ENCODE measurements around the gene XYLT1. TPM values are rescaled to one million over a fixed set of nuclear protein-coding genes. Genes with fewer than 3 reads are reported as not detected.
A peak's percentile ranks its signal among the peaks of the same experiment; 100 is the strongest.

The XYLT1 gene
- total RNA-seq, 6 experiments from 2014 or later = 0.48 to 2.0 (median 0.59) TPM

GRCh38 chr16:17241264-17241835 lies 229.4 kb downstream of the XYLT1 start:
- no peaks in the 10 kb centered on the region for H3K4me1 ChIP-seq
- TF ChIP-seq CTCF (IDR thresholded peaks at IDR 0.05) (no peak), POLR2A (IDR thresholded peaks at IDR 0.05) (no peak)
- DNase-seq (no peak), ATAC-seq (no peak)
- intact Hi-C loops (cut with DNase I) = no loop called here
- 70% methylated on average over 6 of the region's 8 CpGs for WGBS (ENCODE audit: insufficient coverage, low coverage, low lambda C conversion rate, missing lambda C conversion rate)
- H3K4me3 ChIP-seq = no peak overlapping the region
- no peaks in the 10 kb centered on the region for H3K27me3 ChIP-seq
- H3K9me3 ChIP-seq = no peaks in the 10 kb centered on the region
- no peaks in the 10 kb centered on the region for H3K36me3 ChIP-seq
- H3K27ac ChIP-seq = no peak overlapping the region

GRCh38 chr16:17238285-17239028 lies 232.3 kb downstream of the XYLT1 start:
- intact Hi-C loops (cut with DNase I) = no loop called here
- Histone ChIP-seq H3K4me1 (no peaks in the 10 kb centered on the region), H3K9me3 (no peaks in the 10 kb centered on the region), H3K27me3 (no peaks in the 10 kb centered on the region), H3K4me3 (no peak overlapping the region), H3K27ac (no peak overlapping the region), H3K36me3 (no peaks in the 10 kb centered on the region)
- no peak for DNase-seq
- 45% methylated on average over 7 of the region's 8 CpGs for WGBS (ENCODE audit: insufficient coverage, low coverage, low lambda C conversion rate, missing lambda C conversion rate)
- ATAC-seq = no peak
- TF ChIP-seq POLR2A (IDR thresholded peaks at IDR 0.05) = no peak
- no peak for TF ChIP-seq CTCF (IDR thresholded peaks at IDR 0.05)

GRCh38 chr16:17237350-17237944 lies 233.3 kb downstream of the XYLT1 start:
- H3K36me3 ChIP-seq = no peaks in the 10 kb centered on the region
- no peak overlapping the region for H3K27ac ChIP-seq
- no peaks in the 10 kb centered on the region for H3K9me3 ChIP-seq
- peak in 1 of 4 donors; percentile 28 for ATAC-seq
- H3K27me3 ChIP-seq = no peaks in the 10 kb centered on the region
- 36% methylated on average over 8 of the region's 8 CpGs for WGBS (ENCODE audit: insufficient coverage, low coverage, low lambda C conversion rate, missing lambda C conversion rate)
- intact Hi-C loops (cut with DNase I) = no loop called here
- no peaks in the 10 kb centered on the region for H3K4me1 ChIP-seq
- no peak for TF ChIP-seq POLR2A (IDR thresholded peaks at IDR 0.05)
- TF ChIP-seq CTCF (IDR thresholded peaks at IDR 0.05) = peak in 2 of 4 donors; percentile 19 to 31
- no peak for DNase-seq
- no peak overlapping the region for H3K4me3 ChIP-seq

- Histone ChIP-seq H3K27ac (no peak overlapping the region), H3K27me3 (no peaks in the 10 kb centered on the region), H3K36me3 (no peaks in the 10 kb centered on the region), H3K4me3 (no peak overlapping the region), H3K9me3 (no peaks in the 10 kb centered on the region), H3K4me1 (no peaks in the 10 kb centered on the region)
- 51% methylated on average over 10 of the region's 10 CpGs for WGBS (ENCODE audit: insufficient coverage, low coverage, low lambda C conversion rate, missing lambda C conversion rate)
- DNase-seq (no peak), ATAC-seq (no peak)
- TF ChIP-seq POLR2A (IDR thresholded peaks at IDR 0.05) (no peak), CTCF (IDR thresholded peaks at IDR 0.05) (no peak)
- intact Hi-C loops (cut with DNase I) = no loop called here
These were observed 235.5 kb downstream of the XYLT1 start for GRCh38 chr16:17235147-17235815.
